Measurements from ENCODE around the gene MUCL3.
"Not testable (repeated sequence)": the region's sequence is repeated elsewhere in the genome, so short reads cannot be mapped to it uniquely, and the experiment has no call there.

GRCh38 chr6:30924040-30924627, 16.6 kb upstream of the MUCL3 start:
- TF ChIP-seq POLR2A (IDR thresholded peaks at IDR 0.05; ENCODE audit: low read depth, low read length); TAF1 (IDR thresholded peaks at IDR 0.05; ENCODE audit: borderline replicate concordance, low read depth, low read length); POLR2AphosphoS5 (IDR thresholded peaks at IDR 0.05; ENCODE audit: low read depth, low read length): not testable (repeated sequence)
